Measurements from ENCODE around the gene CFAP54.
"Not testable (repeated sequence)": the region's sequence is repeated elsewhere in the genome, so short reads cannot be mapped to it uniquely, and the experiment has no call there.

Gene CFAP54

DNA sequence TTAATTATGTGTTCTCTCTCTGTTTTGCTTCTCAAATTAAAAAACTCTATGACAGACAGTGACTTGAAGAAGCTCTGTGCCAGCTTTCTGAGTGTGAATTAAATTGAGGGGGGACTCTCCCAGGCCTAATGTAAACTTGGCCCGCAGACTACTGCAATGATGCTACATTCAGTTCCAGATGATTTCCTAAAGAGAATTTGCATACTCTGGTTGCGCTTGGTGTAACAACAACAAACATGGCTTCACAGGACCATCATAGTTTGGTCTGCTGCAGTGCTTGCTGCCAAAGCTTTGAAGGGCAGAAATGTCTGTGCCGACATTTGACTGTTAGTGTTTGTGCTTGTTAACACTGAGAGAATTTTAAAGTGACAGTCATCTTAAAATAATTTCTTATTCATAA is 25.0 kb downstream of the CFAP54 start:
- DNase-seq = no peak

DNA sequence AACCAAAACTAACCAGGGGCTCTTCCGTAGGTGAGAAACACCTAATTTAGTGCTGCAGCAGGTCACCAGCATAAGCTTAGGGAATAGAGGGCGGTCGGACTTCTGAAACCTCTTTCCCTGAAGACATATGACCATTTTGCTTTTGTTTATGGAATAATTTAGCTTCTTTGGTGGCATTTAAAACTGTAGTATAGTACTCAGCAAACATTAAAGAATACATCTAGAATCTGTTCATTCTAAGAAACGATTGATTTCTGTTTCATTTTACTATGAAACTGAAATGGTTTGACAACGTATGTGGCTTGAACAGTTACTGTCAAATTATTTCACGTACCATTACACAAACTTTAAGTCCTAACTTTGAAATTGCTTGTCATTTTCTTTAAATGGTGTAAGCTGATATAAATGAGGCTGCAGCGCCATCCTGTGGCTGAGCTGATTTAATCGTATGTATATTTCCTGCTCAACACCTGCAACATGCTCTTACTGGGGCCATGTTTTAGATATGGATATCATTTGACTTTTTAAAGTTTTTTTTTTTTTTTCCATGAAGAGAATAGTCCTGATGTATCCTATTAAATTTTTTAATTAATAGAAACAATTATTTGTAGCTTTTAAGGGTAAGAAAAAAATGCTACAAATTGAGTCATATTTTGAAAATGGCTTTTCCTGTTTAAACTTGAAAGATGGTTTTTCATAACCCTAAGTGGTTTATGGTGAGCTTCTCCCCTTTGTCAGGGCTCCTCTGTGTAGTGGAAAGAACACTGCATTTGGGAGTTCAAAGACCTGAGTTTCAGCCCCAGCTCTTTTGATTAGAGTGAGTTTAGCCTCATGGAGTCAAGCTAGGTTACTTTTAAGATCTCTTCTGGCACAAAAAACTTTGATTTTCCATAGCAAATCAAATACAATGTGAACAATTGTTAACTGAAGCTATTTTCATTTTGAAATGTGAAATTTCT is 27.4 kb downstream of the CFAP54 start:
- DNase-seq = peak; percentile 70

DNA sequence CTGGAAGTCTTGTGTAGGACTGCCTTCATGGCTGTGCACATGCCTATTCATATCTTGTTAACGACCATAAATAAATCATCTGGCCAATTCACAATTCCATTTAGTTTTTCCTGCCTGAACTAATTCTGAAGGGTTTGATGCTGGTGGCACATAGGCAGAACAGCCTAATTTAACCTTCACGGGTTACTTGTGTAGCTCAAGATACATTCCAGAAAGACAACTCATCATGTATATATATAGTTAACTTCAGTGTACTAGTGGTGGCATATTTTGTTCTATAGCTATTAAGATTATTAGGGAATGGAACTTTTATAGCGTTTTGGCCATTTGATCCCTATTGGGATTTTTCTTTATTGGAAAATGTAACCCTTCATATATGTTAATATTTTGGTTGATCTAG is 31.4 kb downstream of the CFAP54 start:
- peak; percentile 40 for DNase-seq

DNA sequence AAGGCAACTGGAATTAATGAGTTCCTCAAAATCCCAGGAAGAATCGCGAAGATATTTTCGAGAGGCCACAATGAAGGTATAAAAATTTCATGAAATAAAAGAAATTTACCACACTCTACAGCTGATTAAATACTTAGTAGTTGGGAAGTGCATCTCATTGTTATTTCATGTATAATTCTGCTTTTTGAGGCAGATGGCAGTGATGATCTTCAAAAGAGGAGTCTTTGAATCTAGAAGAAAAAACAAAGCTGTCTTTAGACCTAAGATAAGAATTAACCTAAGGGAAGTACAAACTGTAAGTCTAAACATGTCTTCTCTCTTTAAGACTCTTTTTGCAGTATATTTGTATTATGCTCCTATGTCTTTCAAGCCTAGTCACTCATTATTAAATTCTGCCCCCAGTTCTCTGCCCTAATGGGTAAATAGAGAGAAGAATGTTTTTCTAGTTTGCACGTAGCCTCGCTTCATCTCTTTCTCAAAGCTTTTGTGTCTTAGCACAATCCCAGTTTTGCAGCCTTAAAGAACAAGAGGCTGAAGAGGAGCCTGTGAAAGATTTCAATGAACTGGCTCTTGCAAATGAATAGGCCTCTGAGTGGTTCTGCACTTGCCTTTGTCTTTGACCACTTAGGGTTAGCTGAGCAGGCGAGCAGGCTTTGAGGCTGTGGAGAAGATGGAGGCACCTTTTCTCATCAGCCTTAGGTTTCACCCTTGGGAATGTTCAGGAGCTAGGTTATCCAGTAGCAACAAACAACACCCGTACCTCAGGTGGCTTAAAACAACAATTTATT is 32.7 kb downstream of the CFAP54 start:
- no peak for DNase-seq

DNA sequence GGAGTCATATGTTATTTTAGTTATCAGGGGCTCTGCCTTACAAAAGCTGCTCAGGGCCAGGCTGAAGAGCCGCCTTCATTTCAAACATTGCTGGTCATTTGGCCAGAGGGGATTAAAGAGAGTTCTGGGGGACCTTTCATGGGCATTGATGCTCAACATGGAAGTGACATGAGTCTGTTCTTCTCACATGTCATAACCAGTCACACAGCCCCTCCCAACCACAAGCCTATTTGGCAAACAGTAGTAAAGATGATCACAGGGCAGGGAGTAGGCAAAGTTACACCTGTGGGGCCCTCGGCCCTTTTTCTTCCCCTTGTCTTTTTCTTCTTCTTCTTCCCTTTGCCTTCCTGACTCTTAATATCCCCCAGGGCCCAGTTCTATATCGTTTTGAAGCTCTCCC is 33.3 kb downstream of the CFAP54 start:
- DNase-seq = no peak

DNA sequence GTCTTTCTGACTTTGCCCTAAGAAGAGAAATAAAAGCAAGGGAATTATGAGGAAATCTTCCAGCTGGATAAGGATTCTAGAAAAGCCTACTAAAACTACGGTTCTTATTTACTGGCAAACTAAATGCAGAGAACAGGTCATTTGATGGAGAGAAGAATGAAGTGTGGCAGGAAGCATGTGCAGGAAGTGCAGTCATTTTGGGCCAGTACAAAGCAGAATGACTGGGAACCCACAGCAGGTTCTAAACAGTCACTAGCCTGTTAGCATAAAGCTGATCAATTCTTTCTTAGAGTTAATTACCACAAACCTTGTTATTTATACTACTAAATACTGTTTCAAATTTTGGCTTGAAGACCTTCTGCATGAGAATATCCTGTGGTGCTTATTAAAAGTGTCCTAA is 36.7 kb downstream of the CFAP54 start:
- no peak for DNase-seq

DNA sequence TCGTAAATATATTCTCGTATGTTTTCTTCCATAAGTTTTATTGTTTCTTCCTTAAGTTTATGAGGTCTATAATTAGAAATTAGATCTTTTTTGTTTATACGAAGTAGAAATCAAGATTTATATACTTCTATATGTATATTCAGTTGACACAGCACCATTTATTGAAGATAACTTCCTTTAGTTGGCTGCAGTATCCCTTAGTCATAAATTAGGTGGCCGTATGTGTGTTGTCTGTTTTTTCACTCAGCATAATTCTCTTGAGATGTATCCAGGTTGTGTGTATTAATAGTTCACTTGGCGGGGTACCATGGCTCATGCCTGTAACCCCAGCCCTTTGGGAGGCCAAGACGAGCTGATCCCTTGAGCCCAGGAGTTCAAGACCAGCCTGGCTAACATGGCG is 40.5 kb downstream of the CFAP54 start:
- DNase-seq = no peak

DNA sequence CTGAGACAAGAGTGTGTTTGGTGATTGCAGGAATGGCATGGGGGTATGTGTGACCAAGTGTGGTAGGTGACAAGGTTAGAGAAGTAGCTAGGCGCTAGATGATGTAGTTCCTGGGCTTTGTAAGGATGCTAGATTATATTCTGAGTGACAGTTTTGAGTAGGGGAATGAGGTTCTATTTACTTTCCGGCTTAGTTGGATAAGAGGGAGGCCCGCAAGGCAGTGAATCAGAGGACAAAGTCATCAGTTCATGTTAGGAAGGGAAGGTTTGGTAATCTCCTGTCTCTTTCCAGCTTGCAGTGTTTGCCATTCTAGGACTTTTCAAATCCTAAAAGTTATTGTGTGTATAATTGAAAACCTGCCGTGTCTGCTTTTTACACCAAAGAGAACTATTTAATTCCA is 45.0 kb downstream of the CFAP54 start:
- DNase-seq = no peak

DNA sequence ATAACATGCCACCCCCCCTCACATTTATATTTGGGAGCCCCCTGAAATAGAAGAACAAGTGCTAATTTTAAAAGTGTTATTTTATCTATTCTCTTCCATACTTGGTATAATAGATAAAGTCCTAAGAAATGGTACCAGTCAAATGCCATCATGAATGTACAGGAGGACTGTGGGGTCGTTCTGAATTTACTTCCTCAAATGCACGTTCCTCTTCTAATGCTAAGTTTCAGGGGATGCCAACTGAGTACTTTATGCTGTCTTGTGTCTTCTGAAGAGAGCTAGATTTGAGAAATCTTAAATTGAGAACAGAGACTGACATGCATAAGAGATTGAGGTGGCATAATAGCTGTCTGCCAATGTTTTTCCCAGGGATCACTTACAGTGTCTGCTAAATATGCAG is 59.0 kb downstream of the CFAP54 start:
- no peak for DNase-seq

DNA sequence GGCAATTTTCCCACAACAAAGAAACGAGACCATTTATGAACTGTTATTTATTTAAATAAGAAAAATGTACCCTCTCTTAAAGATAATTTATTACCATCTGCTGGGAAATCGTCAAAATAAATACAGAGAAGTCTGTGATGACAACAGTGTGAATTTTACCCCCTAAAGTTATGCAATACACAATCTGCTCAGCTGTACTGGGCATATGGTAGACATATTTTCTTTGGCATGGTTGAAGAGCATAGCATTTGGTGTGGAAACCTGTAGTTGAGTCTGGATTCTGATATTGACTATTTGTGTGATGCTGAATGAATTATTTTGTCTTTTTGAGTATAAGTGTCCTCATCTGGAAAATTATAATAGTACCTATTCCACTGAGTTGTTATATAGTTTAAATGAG is 60.0 kb downstream of the CFAP54 start:
- DNase-seq = no peak

DNA sequence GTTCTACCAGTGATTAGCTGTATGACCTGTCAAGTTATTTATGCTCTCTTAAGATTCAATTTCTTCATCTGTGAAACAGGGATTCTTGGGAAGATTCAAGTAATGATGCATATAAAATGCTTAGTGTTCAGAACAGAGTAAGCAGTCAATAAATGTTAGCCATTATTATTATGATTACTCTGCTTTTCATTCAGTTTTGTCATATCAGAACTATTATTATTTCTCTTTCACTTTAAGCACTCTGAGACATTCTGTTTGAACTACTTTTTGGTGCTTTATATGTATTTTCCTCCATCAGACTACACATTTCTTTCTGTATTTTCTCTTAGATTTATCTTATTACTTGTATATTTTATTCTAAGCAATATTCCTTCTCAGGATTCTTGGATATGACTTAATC is 81.2 kb downstream of the CFAP54 start:
- no peak for DNase-seq

DNA sequence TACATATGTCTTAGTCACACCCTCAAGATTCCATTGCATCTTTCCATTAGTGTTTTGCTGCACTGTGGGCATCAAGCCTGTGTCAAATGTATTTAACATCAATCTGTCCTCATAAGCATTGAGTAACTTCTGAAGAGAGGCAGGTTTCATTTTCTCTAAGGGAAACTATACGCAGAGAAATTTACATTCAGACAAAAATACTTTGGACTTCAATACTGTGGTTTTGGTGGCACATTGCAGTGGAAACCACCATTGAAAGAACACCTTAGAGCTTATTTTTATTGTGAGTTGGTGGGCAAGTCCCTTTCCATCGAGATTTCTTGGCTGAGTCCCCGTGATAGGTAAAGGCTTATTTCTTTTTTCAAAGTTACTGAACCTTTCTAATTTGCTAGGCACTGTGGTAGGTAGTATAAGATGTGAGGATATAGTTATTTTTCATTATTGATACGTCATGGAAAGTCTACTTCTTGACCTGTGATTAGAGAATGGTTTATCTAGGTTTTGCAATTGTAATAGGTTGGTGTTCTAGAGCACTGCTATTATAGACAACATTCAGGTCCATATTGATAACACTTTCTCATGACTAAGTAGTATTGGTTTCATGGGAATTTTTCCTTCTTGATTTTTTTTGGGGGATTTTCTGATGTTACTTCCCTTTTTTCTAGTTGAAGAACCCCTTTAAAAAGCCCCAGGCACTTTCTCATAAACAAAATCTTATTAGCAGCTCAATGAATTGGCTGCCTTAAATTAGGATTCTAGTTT is 81.9 kb downstream of the CFAP54 start:
- peak; percentile 22 for DNase-seq

DNA sequence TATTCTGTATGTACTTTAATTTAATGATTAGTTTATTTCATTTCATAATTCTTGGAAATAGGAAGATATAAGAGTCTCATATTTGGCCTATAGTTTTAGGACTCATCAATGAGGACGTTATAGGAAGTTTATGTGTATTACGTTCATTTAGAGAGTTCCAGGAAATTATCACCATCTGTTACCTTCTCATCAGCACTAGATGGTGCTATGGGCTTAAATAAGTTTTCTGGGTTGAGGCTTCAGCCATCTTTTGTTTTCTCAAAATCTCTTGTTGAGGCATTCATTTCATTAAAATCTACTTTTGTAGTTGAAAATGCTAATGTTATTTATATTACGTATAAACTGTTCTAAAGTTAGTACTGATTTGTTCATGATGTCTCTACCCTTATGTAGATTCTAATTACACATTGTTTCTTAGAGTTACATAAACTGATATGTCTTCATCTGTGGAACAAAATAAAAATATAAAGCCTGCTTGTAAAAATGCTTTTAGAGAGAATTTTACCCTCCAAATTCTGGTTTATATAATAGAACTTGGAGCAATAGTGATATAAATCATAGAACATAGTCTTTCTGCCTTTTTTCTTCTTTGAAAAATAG is 89.2 kb downstream of the CFAP54 start:
- peak; percentile 65 for DNase-seq

DNA sequence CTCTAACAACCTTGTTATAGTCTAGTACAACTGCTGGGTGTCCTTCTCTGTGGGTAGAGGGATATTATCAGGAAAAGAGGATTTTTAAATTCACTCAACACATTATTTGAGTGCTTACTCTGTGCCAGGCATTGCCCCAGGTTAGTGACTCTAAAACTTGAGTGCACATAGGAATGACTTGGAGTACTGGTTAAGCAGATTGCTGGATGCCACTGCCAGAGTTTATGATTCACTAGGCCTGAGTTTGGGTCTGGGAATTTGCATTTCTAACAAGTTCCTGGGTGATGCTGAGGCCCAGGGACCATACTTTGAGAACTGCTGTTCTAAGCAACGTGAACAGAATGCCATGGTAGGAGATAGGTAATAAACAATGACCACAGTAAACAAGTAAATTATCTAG is 96.6 kb downstream of the CFAP54 start:
- DNase-seq = no peak

DNA sequence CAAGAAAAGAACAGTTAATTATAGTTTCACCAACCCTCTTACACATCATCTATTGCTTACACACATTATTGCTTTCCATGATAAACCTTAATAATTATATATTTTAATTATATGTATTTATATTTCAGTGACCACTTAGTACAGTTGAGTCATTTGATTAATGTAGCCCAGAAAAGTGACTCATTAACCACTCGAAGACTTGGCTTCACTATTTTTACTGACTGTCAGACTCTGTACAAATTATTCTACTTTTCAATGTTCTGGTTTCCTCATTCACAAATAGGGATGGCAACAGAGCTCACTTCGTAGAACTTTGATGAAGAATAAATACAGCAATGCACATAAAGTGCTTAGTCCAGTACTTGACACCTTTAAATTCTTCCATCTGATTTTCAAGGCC is 98.3 kb downstream of the CFAP54 start:
- DNase-seq = no peak

DNA sequence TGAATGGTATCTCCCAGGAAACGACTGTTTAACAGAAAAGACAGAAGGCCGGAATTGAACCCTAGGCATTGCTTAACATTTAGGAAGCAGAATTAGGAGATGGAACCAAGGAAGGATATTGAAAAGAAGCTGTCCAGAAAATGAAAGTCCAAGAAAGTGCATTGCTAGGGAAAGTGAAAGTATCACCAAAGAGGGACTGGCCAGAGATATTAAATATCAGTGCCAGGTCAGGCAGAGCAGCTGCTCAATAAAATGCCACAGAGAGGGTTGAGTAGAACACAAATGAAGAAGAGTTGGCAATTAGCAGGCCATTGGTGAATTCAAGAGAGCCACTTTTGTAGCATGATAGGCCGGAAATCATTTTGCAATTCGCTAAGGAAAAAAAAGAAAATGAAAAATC is 101.6 kb downstream of the CFAP54 start:
- no peak for DNase-seq

DNA sequence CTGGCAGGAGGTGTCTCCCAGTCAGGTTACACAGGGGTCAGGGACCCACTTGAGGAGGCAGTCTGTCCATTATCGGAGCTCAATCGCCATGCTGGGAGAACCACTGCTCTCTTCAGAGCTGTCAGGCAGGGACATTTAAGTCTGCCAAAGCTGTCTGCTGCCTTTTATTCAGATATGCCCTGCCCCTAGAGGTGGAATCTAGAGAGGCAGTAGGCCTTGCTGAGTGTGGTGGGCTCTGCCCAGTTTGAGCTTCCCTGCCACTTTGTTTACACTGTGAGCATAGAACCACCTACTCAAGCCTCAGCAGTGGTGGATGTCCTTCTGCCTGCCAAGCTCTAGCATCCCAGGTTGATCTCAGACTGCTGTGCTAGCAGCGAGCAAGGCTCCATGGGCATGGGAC is 115.0 kb downstream of the CFAP54 start:
- DNase-seq = not testable (repeated sequence)

DNA sequence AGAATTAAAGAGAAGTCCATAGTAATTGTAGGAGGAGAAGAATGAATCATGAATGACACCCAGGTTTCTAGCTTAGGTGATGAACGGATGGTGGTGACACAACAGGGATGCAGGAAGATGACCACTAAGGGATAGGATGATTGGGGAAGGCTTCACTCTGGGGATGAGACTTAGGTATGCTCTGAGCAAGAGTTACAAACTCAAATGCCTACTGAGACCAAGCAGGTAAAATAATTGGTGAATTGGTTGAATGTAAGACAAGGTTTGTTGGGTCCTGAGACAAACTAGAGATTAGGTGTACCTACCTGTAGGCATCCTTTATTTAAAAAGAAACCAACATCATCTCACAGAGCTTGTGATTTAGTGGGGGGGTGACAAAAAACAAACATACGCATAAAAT is 116.3 kb downstream of the CFAP54 start:
- no peak for DNase-seq

DNA sequence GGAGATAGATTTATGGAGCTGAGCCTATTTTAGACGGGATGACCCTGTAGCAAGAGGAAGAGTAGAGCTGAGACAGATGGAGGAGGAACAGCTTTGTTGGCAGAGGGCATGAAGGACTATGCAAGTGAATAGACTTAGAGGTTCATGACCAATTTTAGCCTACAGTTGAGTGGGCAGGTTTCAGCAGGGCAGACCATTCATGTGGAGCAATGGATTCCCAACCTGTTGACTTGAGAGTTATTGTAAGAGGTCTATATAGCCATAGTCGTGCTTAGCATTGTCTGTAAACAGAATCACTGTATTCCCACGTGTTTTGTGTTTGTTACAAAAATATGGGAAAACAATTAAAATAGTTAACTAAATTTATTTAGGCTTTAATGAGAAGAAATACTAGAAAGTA is 116.8 kb downstream of the CFAP54 start:
- no peak for DNase-seq

DNA sequence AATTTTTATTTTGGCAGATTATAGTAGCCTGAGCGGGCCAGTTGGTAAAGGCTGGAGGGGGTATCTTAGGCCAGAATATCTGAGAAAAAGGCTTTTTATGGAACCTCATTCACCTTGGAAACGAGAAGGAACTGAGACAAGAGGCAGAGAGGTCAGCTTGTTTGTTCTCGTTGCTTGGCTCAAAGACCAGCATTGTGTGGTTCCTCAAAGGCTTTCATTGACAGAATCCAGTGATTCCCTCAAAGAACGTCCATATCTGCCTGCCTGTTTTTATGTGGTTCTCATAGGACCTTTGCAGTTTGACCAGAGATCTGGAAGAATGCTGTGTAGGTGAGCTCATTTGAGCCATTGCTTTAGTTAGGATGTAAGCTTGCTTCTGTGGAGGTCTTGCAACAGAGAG is 117.3 kb downstream of the CFAP54 start:
- no peak for DNase-seq

DNA sequence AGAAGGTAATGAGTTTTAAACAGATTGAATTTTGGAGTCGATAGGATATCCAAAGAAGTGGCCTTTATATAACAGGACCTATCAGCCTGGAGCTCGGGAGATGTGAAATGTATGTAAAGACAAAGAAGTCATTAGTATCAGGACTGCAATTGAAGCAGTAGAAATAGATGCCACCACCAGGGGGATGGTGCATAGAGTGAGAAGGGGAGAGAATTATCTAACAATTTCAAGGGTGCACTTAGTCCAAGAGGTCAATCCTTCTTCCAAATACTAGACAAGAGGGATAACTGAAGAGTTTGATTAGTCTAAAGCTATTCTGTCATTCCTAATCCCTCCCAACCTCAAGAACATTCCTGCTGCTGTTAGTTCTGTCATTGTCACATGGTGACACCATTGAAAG is 127.8 kb downstream of the CFAP54 start:
- DNase-seq = no peak

DNA sequence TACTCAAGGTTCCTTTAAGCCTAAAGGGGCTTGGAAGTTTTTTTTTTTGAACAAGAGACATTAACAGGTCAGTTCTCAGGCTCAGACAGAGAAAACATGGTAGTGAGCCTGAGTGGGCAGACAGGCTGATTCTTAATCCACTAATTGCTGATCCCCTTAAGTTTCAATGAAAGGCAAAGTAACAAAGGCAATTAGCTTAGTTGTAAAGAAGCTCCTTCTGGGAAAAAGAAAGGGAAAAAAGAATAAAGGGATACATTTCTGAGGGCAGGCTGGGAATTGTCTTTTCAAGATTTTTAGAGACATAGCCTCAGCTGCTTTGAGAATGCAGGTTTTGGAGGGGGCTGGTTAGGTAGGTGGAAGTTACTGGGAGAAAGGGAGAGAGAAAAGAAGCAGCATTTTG is 133.8 kb downstream of the CFAP54 start:
- no peak for DNase-seq
